Motor neuron (in vitro differentiated cells): Measurements from ENCODE around the gene ZIM2. TPM values are rescaled to one million over a fixed set of nuclear protein-coding genes. Genes with fewer than 3 reads are reported as not detected.

ENCODE experiments used
- ATAC-seq, 8 experiments: fragments of 200-7000 bp; cut with Tn5 transposase; replicated peaks in 6 of 8; 2 replicates each; pipeline ENCODE4 v1.8.0; 2021; ENCODE audit warnings: mild to moderate bottlenecking in 8 of 8, moderate library complexity in 8 of 8
- H3K27ac ChIP-seq, 2 donors: fragments of 250-450 bp; sonication (Bioruptor Pico); 2 replicates each; pipeline ENCODE4 v1.9.0; 2021; ENCODE audit warnings: antibody characterized with exemption in 2 of 2, mild to moderate bottlenecking in 2 of 2, moderate library complexity in 1 of 2
- H3K4me1 ChIP-seq, 2 donors: fragments of 250-450 bp; sonication (Bioruptor Pico); replicated peaks in 1 of 2; 2 replicates each; pipeline ENCODE4 v1.6.1; 2021; ENCODE audit warnings: antibody characterized with exemption in 2 of 2, mild to moderate bottlenecking in 2 of 2, moderate library complexity in 1 of 2
- H3K4me3 ChIP-seq, 5 donors: fragments of 250-450 bp; sonication (Bioruptor Pico); 2 replicates each; pipeline ENCODE4 v1.9.0; 2021; ENCODE audit warnings: antibody characterized with exemption in 5 of 5, mild to moderate bottlenecking in 5 of 5, moderate library complexity in 4 of 5
- WGBS, 10 experiments: fragments of 450-650 bp; shearing (Covaris generic); methylation state at CpG; one replicate each; pipeline ENCODE4 v1.0.0; 2022; 5-methylcytosine and 5-hydroxymethylcytosine counted together
- in situ Hi-C, 9 experiments: fragments of 400-800 bp; cut with MboI; loops; one replicate each; pipeline ENCODE4 v1.15.0; 2021; ENCODE audit warnings: low sequenced_read_pairs in 9 of 9, low pct_unique_long_range_greater_than_20kb in 2 of 9; ENCODE audit not compliant: unreplicated experiment in 9 of 9
- total RNA-seq, 8 experiments: library from RNA; unstranded; fragments of 300-600 nt; gene quantifications; 2 replicates each; pipeline versions ENCODE4 v1.2.3 to v1.2.4, GENCODE V29; 2022

The ZIM2 gene
- total RNA-seq, 8 experiments from 2014 or later: 0.97 to 1.00 TPM; not detected in 6

GRCh38 chr19:56837004-56837403, 3.5 kb downstream of the ZIM2 start:
- in situ Hi-C loops: no loop called here
- H3K4me1 ChIP-seq: no peaks in the 10 kb centered on the region
- no peak for ATAC-seq
- WGBS, 10 experiments: 19 to 100% (median 44%) methylated on average over 1 to 4 of the region's 6 CpGs; no CpG with 5 or more reads in 5 of the 10 experiments
- no peak overlapping the region for H3K27ac ChIP-seq
- peak overlapping the region in 1 of 5 donors; percentile 81 for H3K4me3 ChIP-seq

GRCh38 chr19:56836059-56836458, 4.5 kb downstream of the ZIM2 start:
- in situ Hi-C loops: no loop called here
- Histone ChIP-seq H3K4me1 (no peaks in the 10 kb centered on the region), H3K27ac (no peak overlapping the region), H3K4me3 (no peak overlapping the region)
- 52 to 100% (median 67%) methylated on average over 3 to 9 of the region's 9 CpGs; no CpG with 5 or more reads in 2 of the 10 experiments for WGBS, 10 experiments
- no peak for ATAC-seq

GRCh38 chr19:56835401-56835800, 5.1 kb downstream of the ZIM2 start:
- no peak for ATAC-seq

GRCh38 chr19:56834564-56835375, 5.8 kb downstream of the ZIM2 start:
- no peak overlapping the region for H3K4me3 ChIP-seq
- H3K27ac ChIP-seq: no peak overlapping the region
- H3K4me1 ChIP-seq: no peaks in the 10 kb centered on the region
- in situ Hi-C loops: no loop called here
- WGBS, 10 experiments: 0 to 100% (median 14%) methylated on average over 1 to 4 of the region's 5 CpGs; no CpG with 5 or more reads in 1 of the 10 experiments
- ATAC-seq: no peak

More at GRCh38 chr19:56835401-56835800, 5.1 kb downstream of the ZIM2 start:
- Histone ChIP-seq H3K27ac (no peak overlapping the region), H3K4me3 (no peak overlapping the region), H3K4me1 (no peaks in the 10 kb centered on the region)
- in situ Hi-C loops: no loop called here

GRCh38 chr19:56832352-56832928, 8.1 kb downstream of the ZIM2 start:
- no peak for ATAC-seq
- no peak overlapping the region for H3K27ac ChIP-seq
- no peaks in the 10 kb centered on the region for H3K4me1 ChIP-seq
- in situ Hi-C loops: no loop called here
- WGBS, 10 experiments: 0 to 29% (median 25%) methylated on average over 1 to 4 of the region's 5 CpGs; no CpG with 5 or more reads in 4 of the 10 experiments
- H3K4me3 ChIP-seq: no peak overlapping the region

- Histone ChIP-seq H3K4me1 (no peaks in the 10 kb centered on the region), H3K4me3 (no peak overlapping the region), H3K27ac (no peak overlapping the region)
- WGBS, 10 experiments: 0 to 33% (median 7%) methylated on average over 1 to 2 of the region's 2 CpGs; no CpG with 5 or more reads in 4 of the 10 experiments
- no peak for ATAC-seq
- in situ Hi-C loops: no loop called here
Observed at GRCh38 chr19:56831255-56831654, 9.3 kb downstream of the ZIM2 start.

- Histone ChIP-seq H3K4me3 (no peak overlapping the region), H3K4me1 (no peaks in the 10 kb centered on the region), H3K27ac (no peak overlapping the region)
- in situ Hi-C loops: no loop called here
- 0 to 43% (median 24%) methylated on average over 1 to 4 of the region's 6 CpGs; no CpG with 5 or more reads in 4 of the 10 experiments for WGBS, 10 experiments
- ATAC-seq: peak in 1 of 8 experiments; percentile 32
Observed at GRCh38 chr19:56829596-56829995, 10.9 kb downstream of the ZIM2 start.

GRCh38 chr19:56827708-56828107, 12.8 kb downstream of the ZIM2 start:
- no peak for ATAC-seq
- in situ Hi-C loops: no loop called here
- no peak overlapping the region for H3K27ac ChIP-seq
- no peaks in the 10 kb centered on the region for H3K4me1 ChIP-seq
- 0 to 42% (median 7%) methylated on average over 1 to 2 of the region's 2 CpGs; no CpG with 5 or more reads in 1 of the 10 experiments for WGBS, 10 experiments
- no peak overlapping the region for H3K4me3 ChIP-seq

- Histone ChIP-seq H3K4me1 (no peaks in the 10 kb centered on the region), H3K27ac (no peak overlapping the region), H3K4me3 (no peak overlapping the region)
- in situ Hi-C loops: no loop called here
- no peak for ATAC-seq
- 8 to 92% (median 23%) methylated on average over 2 to 4 of the region's 6 CpGs; no CpG with 5 or more reads in 6 of the 10 experiments for WGBS, 10 experiments
Observed at GRCh38 chr19:56823956-56824355, 16.6 kb downstream of the ZIM2 start.

- in situ Hi-C loops: no loop called here
- Histone ChIP-seq H3K4me1 (no peaks in the 10 kb centered on the region), H3K27ac (no peak overlapping the region), H3K4me3 (no peak overlapping the region)
- WGBS, 10 experiments: 0 to 100% (median 60%) methylated on average over 1 to 4 of the region's 12 CpGs; no CpG with 5 or more reads in 3 of the 10 experiments
- no peak for ATAC-seq
Observed at GRCh38 chr19:56823417-56823816, 17.1 kb downstream of the ZIM2 start.

- H3K4me1 ChIP-seq: no peaks in the 10 kb centered on the region
- in situ Hi-C loops: no loop called here
- WGBS, 10 experiments: 45 to 60% (median 52%) methylated on average over 1 to 5 of the region's 5 CpGs; no CpG with 5 or more reads in 6 of the 10 experiments
Observed at GRCh38 chr19:56822755-56823154, 17.8 kb downstream of the ZIM2 start.

GRCh38 chr19:56821675-56822074, 18.9 kb downstream of the ZIM2 start:
- 3 to 80% (median 16%) methylated on average over 1 to 6 of the region's 6 CpGs; no CpG with 5 or more reads in 5 of the 10 experiments for WGBS, 10 experiments
- ATAC-seq: no peak

More at GRCh38 chr19:56822755-56823154, 17.8 kb downstream of the ZIM2 start:
- no peak for ATAC-seq
- H3K27ac ChIP-seq: no peak overlapping the region
- no peak overlapping the region for H3K4me3 ChIP-seq

GRCh38 chr19:56821209-56821608, 19.3 kb downstream of the ZIM2 start:
- in situ Hi-C loops: no loop called here
- Histone ChIP-seq H3K4me1 (no peaks in the 10 kb centered on the region), H3K4me3 (no peak overlapping the region), H3K27ac (no peak overlapping the region)
- WGBS, 10 experiments: 0 to 60% (median 4%) methylated on average over 1 to 4 of the region's 5 CpGs; no CpG with 5 or more reads in 5 of the 10 experiments
- no peak for ATAC-seq

More at GRCh38 chr19:56821675-56822074, 18.9 kb downstream of the ZIM2 start:
- Histone ChIP-seq H3K4me3 (no peak overlapping the region), H3K27ac (no peak overlapping the region), H3K4me1 (no peaks in the 10 kb centered on the region)
- in situ Hi-C loops: no loop called here
